Adrenal gland (tissue), 12 donors: ENCODE measurements around the gene GABRG1. TPM values are rescaled to one million over a fixed set of nuclear protein-coding genes. Genes with fewer than 3 reads are reported as not detected.

Source experiments
- DNase-seq, 7 donors: peaks; one replicate each; pipeline ENCODE4 v3.0.0-alpha.2; 2019 to 2020
- H3K27ac ChIP-seq, 5 donors: fragments of 200-600 bp; sonication (generic) in 4 of 5; 1 replicate in 3 of 5; 2 replicates in 2 of 5; pipeline versions ENCODE4 v1.5.1 to v1.8.0; 2016 to 2020; ENCODE audit warnings: mild to moderate bottlenecking in 1 of 5
- H3K27me3 ChIP-seq: fragments of 200-600 bp; 2 replicates; pipeline ENCODE4 v1.8.0; 2021
- H3K36me3 ChIP-seq, 2 donors: fragments of 200-600 bp; replicated peaks in 1 of 2; 1 replicate in 1 of 2; 2 replicates in 1 of 2; pipeline versions ENCODE4 v1.5.1 to v1.8.0; 2018 to 2022
- H3K4me1 ChIP-seq, 2 donors: fragments of 200-600 bp; replicated peaks in 1 of 2; 1 replicate in 1 of 2; 2 replicates in 1 of 2; pipeline versions ENCODE4 v1.5.1 to v1.8.0; 2018 to 2021
- H3K4me3 ChIP-seq, 4 donors: fragments of 200-600 bp; sonication (generic) in 3 of 4; one replicate each; pipeline ENCODE4 v1.5.1; 2016 to 2018
- H3K9me3 ChIP-seq, 3 donors: fragments of 200-600 bp; sonication (generic) in 1 of 3; replicated peaks in 1 of 3; 1 replicate in 2 of 3; 2 replicates in 1 of 3; pipeline versions ENCODE4 v1.5.1 to v1.8.0; 2016 to 2021
- POLR2A ChIP-seq, 2 donors: fragments of 450-650 bp; IDR thresholded peaks; one replicate each; pipeline ENCODE4 v1.6.1; 2017; ENCODE audit warnings: antibody characterized with exemption in 2 of 2, mild to moderate bottlenecking in 2 of 2, moderate library complexity in 1 of 2
- WGBS, 4 donors: extraction: QIAGEN DNeasy Blood & Tissue Kit in 2 of 4; methylation state at CpG; one replicate each; pipeline versions ENCODE4 v1.1.5 to v1.1.7; 2013 to 2017; 5-methylcytosine and 5-hydroxymethylcytosine counted together
- intact Hi-C, 2 donors: fragments of 100-400 bp; cut with DNase I; formaldehyde crosslinking; loops; one replicate each; pipeline versions ENCODE4 v1.14.1 to v1.15.0; 2022 to 2023
- polyA plus RNA-seq, 3 donors: library from polyadenylated mRNA; stranded (reverse); fragments of 200-250 nt in 2 of 3; fragments of 350-450 nt in 1 of 3; fragmentation: Illumina TruSeq in 1 of 3; extraction: RNeasy Lipid Tissue Mini Kit (QIAGEN cat#74804) in 1 of 3; gene quantifications; one replicate each; pipeline ENCODE4 v1.2.3, GENCODE V29; 2013 to 2014
- total RNA-seq, 9 donors: library from RNA; depleted of rRNA in 4 of 9; stranded (reverse); fragments of >200 nt in 4 of 9; fragments of 120-200 nt in 1 of 9; fragmentation: NEBNext Ultra II Directional in 1 of 9; extraction: Animal tissue kit (Norgen Biotek cat#: 25700) in 1 of 9; gene quantifications; one replicate each; pipeline versions ENCODE4 v1.1.0 to v1.2.4, GENCODE V29; 2013 to 2023
- TF ChIP-seq, protein P1 (sequence below), 6 experiments: fragments of 450-650 bp in 4 of 6; fragments of 200-600 bp in 2 of 6; sonication (generic) in 1 of 6; IDR thresholded peaks; 1 replicate in 5 of 6; 2 replicates in 1 of 6; pipeline versions ENCODE4 v1.5.1 to v1.8.0; 2016 to 2021; ENCODE audit warnings: antibody characterized with exemption in 6 of 6, mild to moderate bottlenecking in 2 of 6, moderate library complexity in 1 of 6
- donor health status: healthy with polysubstance abuse.
- donor health status: Bipolar disorder and iron deficiency.
- donor health status: DM: yes; HTN: yes; CAD: no.
- donor health status: DM: no; HTN: no; CAD: no.
- donor health status: DM: no; HTN: no; CAD: no.
- donor health status: DM: yes; HTN: yes; CAD: no.

Gene GABRG1
- total and polyA plus RNA-seq, 12 donors, result under 0.01 to 0.70 (median 0.05) TPM; not detected in 6

DNA sequence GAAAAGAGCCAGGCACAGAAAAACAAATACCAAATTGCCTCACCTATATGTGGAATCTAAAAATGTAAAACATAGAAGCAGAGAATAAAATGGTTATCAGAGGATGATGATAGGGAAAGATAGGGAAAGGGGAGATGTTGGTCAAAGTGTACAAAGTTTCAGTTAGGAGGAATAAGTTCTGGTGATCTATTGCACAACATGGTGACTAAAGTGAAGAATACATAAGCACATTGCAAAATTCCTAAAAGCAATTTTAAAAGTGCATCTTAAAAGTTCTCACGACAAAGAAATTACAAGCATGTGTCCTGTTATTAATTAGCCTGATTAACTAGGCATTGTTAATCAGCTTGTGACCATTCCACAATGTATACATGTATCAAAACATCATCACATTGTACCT, 136.0 kb downstream of the GABRG1 start:
- no peak overlapping the region for H3K27ac ChIP-seq
- intact Hi-C loops, result no loop called here
- TF ChIP-seq, protein P1, sequence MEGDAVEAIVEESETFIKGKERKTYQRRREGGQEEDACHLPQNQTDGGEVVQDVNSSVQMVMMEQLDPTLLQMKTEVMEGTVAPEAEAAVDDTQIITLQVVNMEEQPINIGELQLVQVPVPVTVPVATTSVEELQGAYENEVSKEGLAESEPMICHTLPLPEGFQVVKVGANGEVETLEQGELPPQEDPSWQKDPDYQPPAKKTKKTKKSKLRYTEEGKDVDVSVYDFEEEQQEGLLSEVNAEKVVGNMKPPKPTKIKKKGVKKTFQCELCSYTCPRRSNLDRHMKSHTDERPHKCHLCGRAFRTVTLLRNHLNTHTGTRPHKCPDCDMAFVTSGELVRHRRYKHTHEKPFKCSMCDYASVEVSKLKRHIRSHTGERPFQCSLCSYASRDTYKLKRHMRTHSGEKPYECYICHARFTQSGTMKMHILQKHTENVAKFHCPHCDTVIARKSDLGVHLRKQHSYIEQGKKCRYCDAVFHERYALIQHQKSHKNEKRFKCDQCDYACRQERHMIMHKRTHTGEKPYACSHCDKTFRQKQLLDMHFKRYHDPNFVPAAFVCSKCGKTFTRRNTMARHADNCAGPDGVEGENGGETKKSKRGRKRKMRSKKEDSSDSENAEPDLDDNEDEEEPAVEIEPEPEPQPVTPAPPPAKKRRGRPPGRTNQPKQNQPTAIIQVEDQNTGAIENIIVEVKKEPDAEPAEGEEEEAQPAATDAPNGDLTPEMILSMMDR (IDR thresholded peaks at IDR 0.05), result no peak
- TF ChIP-seq POLR2A (IDR thresholded peaks at IDR 0.05), result no peak
- no peak for DNase-seq
- H3K4me1 ChIP-seq, result no peaks in the 10 kb centered on the region
- 71 to 86% (median 78%) methylated on average over 1 of the region's 1 CpG for WGBS, 4 donors
- no peaks in the 10 kb centered on the region for H3K27me3 ChIP-seq
- H3K4me3 ChIP-seq, result no peak overlapping the region
- no peaks in the 10 kb centered on the region for H3K9me3 ChIP-seq
- H3K36me3 ChIP-seq, result no peaks in the 10 kb centered on the region
